ENCODE results near the gene DIRAS1. TPM values are rescaled to one million over a fixed set of nuclear protein-coding genes. Genes with fewer than 3 reads are reported as not detected.

DIRAS1 gene
- total RNA-seq, 1 experiment from 2014 or later, result 0.17 TPM

DNA sequence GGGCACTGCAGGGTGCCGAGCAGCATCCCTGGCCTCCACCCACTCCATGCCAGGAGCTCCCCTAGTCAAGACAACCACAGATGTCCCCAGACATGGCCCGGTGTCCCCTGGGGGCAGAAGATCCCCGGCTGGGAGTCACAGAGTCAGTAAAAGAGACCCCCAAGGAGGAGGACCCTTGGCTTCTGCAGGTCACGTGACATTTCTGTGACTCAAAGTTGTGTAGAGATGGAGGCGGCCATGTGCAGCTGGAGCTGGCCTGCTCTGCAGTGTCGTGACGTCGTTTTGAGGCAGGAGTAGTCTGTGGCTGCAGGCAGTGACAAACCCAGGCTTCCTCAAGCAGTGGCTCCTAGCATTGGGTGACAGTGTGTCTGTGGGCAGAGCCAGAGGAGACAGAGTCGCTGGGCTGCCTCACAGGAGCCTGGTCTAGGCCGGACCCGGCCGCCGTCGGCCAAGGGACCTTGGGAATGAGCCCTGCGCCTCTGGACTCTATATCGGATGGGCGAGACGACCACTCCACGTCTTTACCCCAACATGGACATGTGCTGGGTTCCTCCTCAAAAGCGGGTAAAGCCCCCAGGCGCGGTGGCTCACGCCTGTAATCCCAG lies 7.7 kb upstream of the DIRAS1 start:
- intact Hi-C loops (cut with micrococcal nuclease; ENCODE audit: unreplicated experiment), result no loop called here
- no peak overlapping the region for H3K27ac Mint-ChIP-seq (ENCODE audit: unreplicated experiment)
- H3K4me3 Mint-ChIP-seq (ENCODE audit: low read depth, unreplicated experiment), result no peak overlapping the region
- peaks cover 42% of the 10 kb centered on the region for H3K27me3 Mint-ChIP-seq (ENCODE audit: unreplicated experiment)
- H3K4me1 Mint-ChIP-seq (ENCODE audit: low read depth, unreplicated experiment), result no peaks in the 10 kb centered on the region
- no peak for DNase-seq
- TF ChIP-seq, protein P1, sequence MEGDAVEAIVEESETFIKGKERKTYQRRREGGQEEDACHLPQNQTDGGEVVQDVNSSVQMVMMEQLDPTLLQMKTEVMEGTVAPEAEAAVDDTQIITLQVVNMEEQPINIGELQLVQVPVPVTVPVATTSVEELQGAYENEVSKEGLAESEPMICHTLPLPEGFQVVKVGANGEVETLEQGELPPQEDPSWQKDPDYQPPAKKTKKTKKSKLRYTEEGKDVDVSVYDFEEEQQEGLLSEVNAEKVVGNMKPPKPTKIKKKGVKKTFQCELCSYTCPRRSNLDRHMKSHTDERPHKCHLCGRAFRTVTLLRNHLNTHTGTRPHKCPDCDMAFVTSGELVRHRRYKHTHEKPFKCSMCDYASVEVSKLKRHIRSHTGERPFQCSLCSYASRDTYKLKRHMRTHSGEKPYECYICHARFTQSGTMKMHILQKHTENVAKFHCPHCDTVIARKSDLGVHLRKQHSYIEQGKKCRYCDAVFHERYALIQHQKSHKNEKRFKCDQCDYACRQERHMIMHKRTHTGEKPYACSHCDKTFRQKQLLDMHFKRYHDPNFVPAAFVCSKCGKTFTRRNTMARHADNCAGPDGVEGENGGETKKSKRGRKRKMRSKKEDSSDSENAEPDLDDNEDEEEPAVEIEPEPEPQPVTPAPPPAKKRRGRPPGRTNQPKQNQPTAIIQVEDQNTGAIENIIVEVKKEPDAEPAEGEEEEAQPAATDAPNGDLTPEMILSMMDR (IDR thresholded peaks at IDR 0.05; ENCODE audit: unreplicated experiment), result no peak
- CTCF ChIA-PET, result interaction anchor here (0.7 to 1.3 kb wide), 2 partner anchors 76 to 80 kb away, joined by 3 to 4 read pairs; no protein-coding TSS in a partner anchor
- H3K9me3 Mint-ChIP-seq (ENCODE audit: low read depth, unreplicated experiment), result no peaks in the 10 kb centered on the region
- BruUV-seq (replicated peaks), result no TSS peak
- H3K36me3 Mint-ChIP-seq (ENCODE audit: insufficient read depth, unreplicated experiment), result peaks cover 4% of the 10 kb centered on the region

DNA sequence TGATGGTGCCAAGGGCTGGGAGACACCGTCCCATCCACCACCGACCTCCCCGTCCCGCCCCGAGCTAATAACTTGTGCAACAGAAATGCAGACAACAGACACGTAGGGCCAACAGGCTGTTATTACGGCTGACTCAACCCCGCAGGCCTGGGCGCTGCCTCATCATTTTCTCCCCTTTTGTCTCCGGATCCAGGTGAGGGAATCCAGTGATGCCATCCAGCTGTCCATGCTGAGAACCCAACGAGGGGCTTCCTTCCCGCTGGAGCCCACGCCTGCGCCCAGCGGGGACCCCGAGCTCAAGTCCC lies 6.4 kb upstream of the DIRAS1 start:
- Mint-ChIP-seq H3K27me3 (ENCODE audit: unreplicated experiment) (peaks cover 55% of the 10 kb centered on the region), H3K4me1 (ENCODE audit: low read depth, unreplicated experiment) (no peaks in the 10 kb centered on the region), H3K9me3 (ENCODE audit: low read depth, unreplicated experiment) (no peaks in the 10 kb centered on the region), H3K4me3 (ENCODE audit: low read depth, unreplicated experiment) (no peak overlapping the region), H3K36me3 (ENCODE audit: insufficient read depth, unreplicated experiment) (peaks cover 4% of the 10 kb centered on the region), H3K27ac (ENCODE audit: unreplicated experiment) (no peak overlapping the region)
- TF ChIP-seq, protein P1 (IDR thresholded peaks at IDR 0.05; ENCODE audit: unreplicated experiment), result no peak
- intact Hi-C loops (cut with micrococcal nuclease; ENCODE audit: unreplicated experiment), result no loop called here
- DNase-seq, result no peak
- BruUV-seq (replicated peaks), result no TSS peak
- CTCF ChIA-PET, result interaction anchor here (0.5 to 1.3 kb wide), 2 partner anchors 79 to 354 kb away, joined by 3 to 4 read pairs; no protein-coding TSS in a partner anchor

DNA sequence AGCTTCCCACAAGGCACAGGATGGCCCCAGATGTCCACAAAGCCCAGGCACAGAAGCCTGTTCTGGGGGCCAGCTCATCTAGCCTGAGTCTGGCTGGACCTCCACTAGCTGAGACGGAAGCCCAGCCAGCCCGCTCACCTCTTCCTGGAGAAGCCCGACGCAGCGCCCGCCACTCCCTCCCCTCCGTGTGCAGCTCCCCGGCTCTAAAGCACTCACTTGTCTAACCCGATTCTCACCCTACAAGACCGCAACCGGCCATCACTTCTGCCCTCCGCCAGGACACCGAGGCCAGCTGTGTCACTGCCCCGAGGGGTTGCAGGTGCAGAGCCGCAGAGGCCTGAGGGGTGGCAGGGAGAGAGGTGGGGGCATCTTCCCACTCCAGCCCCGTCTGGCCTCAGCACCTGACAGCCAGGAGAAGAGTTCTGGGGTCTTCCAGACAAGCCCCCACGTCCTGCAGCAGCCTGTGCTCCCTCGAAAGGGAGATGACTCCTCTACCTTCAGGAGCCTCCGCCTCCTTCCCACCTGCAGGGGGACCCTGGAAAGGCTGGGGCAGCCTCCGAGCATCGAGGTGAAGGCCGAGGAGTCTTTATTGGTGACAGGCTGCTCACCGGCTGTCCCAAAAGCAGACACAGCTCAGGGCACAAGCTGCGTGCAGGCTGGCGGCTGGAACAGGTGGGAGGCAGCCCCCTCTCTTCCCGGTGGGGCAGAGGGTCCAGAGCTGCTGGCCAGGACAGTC lies 5.9 kb upstream of the DIRAS1 start:
- H3K27me3 Mint-ChIP-seq (ENCODE audit: unreplicated experiment), result peaks cover 60% of the 10 kb centered on the region
- no peak overlapping the region for H3K4me3 Mint-ChIP-seq (ENCODE audit: low read depth, unreplicated experiment)
- H3K4me1 Mint-ChIP-seq (ENCODE audit: low read depth, unreplicated experiment), result no peaks in the 10 kb centered on the region
- intact Hi-C loops (cut with micrococcal nuclease; ENCODE audit: unreplicated experiment), result no loop called here
- BruUV-seq (replicated peaks), result no TSS peak
- DNase-seq, result no peak
- CTCF ChIA-PET, result interaction anchor here (0.5 to 1.3 kb wide), 3 partner anchors 26 to 353 kb away, joined by 3 to 5 read pairs (median 4); no protein-coding TSS in a partner anchor
- no peak overlapping the region for H3K27ac Mint-ChIP-seq (ENCODE audit: unreplicated experiment)
- H3K36me3 Mint-ChIP-seq (ENCODE audit: insufficient read depth, unreplicated experiment), result peaks cover 4% of the 10 kb centered on the region
- TF ChIP-seq, protein P1 (IDR thresholded peaks at IDR 0.05; ENCODE audit: unreplicated experiment), result no peak
- H3K9me3 Mint-ChIP-seq (ENCODE audit: low read depth, unreplicated experiment), result no peaks in the 10 kb centered on the region

DNA sequence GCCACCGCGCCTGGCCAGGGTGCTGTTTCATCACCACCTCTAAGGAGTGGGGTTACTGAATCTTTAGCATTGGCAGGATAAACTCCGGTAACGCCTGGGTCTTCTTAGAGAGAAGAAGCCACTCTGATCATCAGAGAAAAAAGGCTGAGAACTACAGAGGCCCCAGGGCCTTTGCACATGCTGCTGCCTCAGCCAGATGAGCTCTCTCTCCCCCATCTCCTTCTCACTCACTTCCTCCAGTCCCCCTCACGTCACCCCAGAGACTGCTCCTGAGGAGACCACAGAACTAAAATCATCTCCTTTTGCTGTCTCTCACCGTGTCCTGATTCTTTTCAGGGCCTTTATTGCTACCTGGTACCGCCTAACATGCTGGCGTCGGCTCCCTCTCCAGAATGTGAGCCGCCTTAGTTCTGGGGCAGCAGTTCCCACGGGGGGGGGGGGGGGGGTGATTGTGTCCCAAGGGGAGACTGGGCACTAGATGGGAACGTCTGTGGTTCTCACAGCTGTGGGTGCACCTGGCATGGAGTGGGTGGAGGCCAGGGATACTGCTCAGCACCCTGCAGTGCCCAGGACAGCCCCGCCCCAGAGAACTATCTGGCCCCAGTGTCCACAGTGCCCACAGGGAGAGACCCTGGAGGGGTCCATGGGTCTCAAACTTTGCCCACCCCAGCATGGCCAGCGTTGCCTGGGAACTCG lies 5.1 kb upstream of the DIRAS1 start:
- intact Hi-C loops (cut with micrococcal nuclease; ENCODE audit: unreplicated experiment), result no loop called here
- H3K9me3 Mint-ChIP-seq (ENCODE audit: low read depth, unreplicated experiment), result no peaks in the 10 kb centered on the region
- DNase-seq, result no peak
- peaks cover 4% of the 10 kb centered on the region for H3K36me3 Mint-ChIP-seq (ENCODE audit: insufficient read depth, unreplicated experiment)
- H3K27me3 Mint-ChIP-seq (ENCODE audit: unreplicated experiment), result peaks cover 61% of the 10 kb centered on the region
- no TSS peak for BruUV-seq (replicated peaks)
- CTCF ChIA-PET, result interaction anchor here (0.9 kb wide), 1 partner anchor 26 kb away, joined by 5 read pairs; no protein-coding TSS in a partner anchor
- no peaks in the 10 kb centered on the region for H3K4me1 Mint-ChIP-seq (ENCODE audit: low read depth, unreplicated experiment)
- no peak overlapping the region for H3K4me3 Mint-ChIP-seq (ENCODE audit: low read depth, unreplicated experiment)
- no peak overlapping the region for H3K27ac Mint-ChIP-seq (ENCODE audit: unreplicated experiment)
- TF ChIP-seq, protein P1 (IDR thresholded peaks at IDR 0.05; ENCODE audit: unreplicated experiment), result no peak

All from Calu3 (cell line).